OCI-LY1 (cell line): ENCODE results near the gene GORASP1.

ENCODE experiments used
- CTCF ChIP-seq: fragments of 200-600 bp; sonication (generic), shearing (Covaris generic); IDR thresholded peaks from 2 replicates; pipeline ENCODE4 v1.5.1; 2017; ENCODE audit warnings: mild to moderate bottlenecking, antibody characterized with exemption, low read length, moderate library complexity, mixed read lengths
- EZH2 ChIP-seq: fragments of 200-600 bp; sonication (generic), shearing (Covaris generic); IDR thresholded peaks from 2 replicates; pipeline ENCODE4 v1.8.0; 2017; ENCODE audit warnings: borderline replicate concordance, mixed run types, mild to moderate bottlenecking, antibody characterized with exemption, low read length, moderate library complexity, mixed read lengths

GRCh38 chr3:39153977-39154279, 46.5 kb upstream of the GORASP1 start:
- TF ChIP-seq CTCF (no peak), EZH2 (no peak)
